H1 (cell line): ENCODE measurements around the gene NADK. TPM values are rescaled to one million over a fixed set of nuclear protein-coding genes. Genes with fewer than 3 reads are reported as not detected.

Source experiments
- ATF2 ChIP-seq: IDR thresholded peaks from 2 replicates; pipeline ENCODE4 v1.6.1; 2012; ENCODE audit warnings: low read length, inconsistent platforms
- BCL11A ChIP-seq, 2 experiments: IDR thresholded peaks; one replicate each; pipeline ENCODE4 v1.6.1; 2011; ENCODE audit warnings: low read depth in 2 of 2, low read length in 2 of 2, mild to moderate bottlenecking in 2 of 2
- CHD2 ChIP-seq: IDR thresholded peaks from 2 replicates; pipeline ENCODE4 v1.6.1; 2012; ENCODE audit warnings: low read length, improper control_type of control experiment
- KDM5A ChIP-seq: fragments of 200-600 bp; IDR thresholded peaks from 2 replicates; pipeline ENCODE4 v1.7.1; 2012; ENCODE audit warnings: mild to moderate bottlenecking, low read length, inconsistent platforms, mixed read lengths
- SP1 ChIP-seq: IDR thresholded peaks from 2 replicates; pipeline ENCODE4 v1.6.1; 2011; ENCODE audit warnings: low read depth, low read length
- SP4 ChIP-seq: IDR thresholded peaks from 2 replicates; pipeline ENCODE4 v1.6.1; 2012; ENCODE audit warnings: low read length, inconsistent platforms
- SUZ12 ChIP-seq: fragments of 200-600 bp; sonication (generic); IDR thresholded peaks from 2 replicates; pipeline ENCODE4 v1.6.1; 2012; ENCODE audit warnings: mild to moderate bottlenecking, inconsistent platforms, low read length, moderate library complexity, mixed read lengths
- USF2 ChIP-seq: IDR thresholded peaks from 2 replicates; pipeline ENCODE4 v1.6.1; 2011; ENCODE audit warnings: low read length, improper control_type of control experiment
- ZNF274 ChIP-seq: IDR thresholded peaks from 2 replicates; pipeline ENCODE4 v1.7.0; 2012; ENCODE audit warnings: low read length, borderline replicate concordance; ENCODE audit errors: extremely low read depth
- polyA plus RNA-seq, 7 experiments: library from polyadenylated mRNA; depleted of rRNA in 3 of 7; stranded (reverse) in 5 of 7; unstranded in 2 of 7; fragments of >200 nt in 5 of 7; fragments of 200-250 nt in 2 of 7; gene quantifications; 1 replicate in 5 of 7; 2 replicates in 1 of 7; 4 replicates in 1 of 7; pipeline versions ENCODE4 v1.2.1 to v1.2.3, GENCODE V29; 2011 to 2013; ENCODE audit warnings: missing spikeins in 2 of 7, mixed read lengths in 2 of 7
- total RNA-seq: library from RNA; stranded (reverse); fragmentation: NEBNext Ultra II Directional; extraction: Animal tissue kit (Norgen Biotek cat#: 25700); gene quantifications from 2 replicates; pipeline ENCODE4 v1.2.1, GENCODE V29; 2021

The NADK gene
- total and polyA plus RNA-seq, 2 of the 8 experiments (the other 6 are each of a cell fraction or from before 2014, with no cell fraction given): 78.0 to 89.7 TPM

- TF ChIP-seq ATF2: no peak
- no peak for TF ChIP-seq SP4
- TF ChIP-seq ZNF274: no peak
- no peak for TF ChIP-seq KDM5A
- TF ChIP-seq SUZ12: no peak
- TF ChIP-seq USF2: no peak
- no peak for TF ChIP-seq BCL11A (IDR thresholded peaks at IDR 0.05; ENCODE audit: low read depth in 2 of 2, low read length in 2 of 2)
- TF ChIP-seq SP1: no peak
- TF ChIP-seq CHD2: no peak
Observed at GRCh38 chr1:1827089-1827848, 49.0 kb upstream of the NADK start (continued).
